ENCODE data around the gene SPR. TPM values are rescaled to one million over a fixed set of nuclear protein-coding genes. Genes with fewer than 3 reads are reported as not detected.
A peak's percentile ranks its signal among the peaks of the same experiment; 100 is the strongest.

SPR gene
- total and polyA plus RNA-seq, 9 of the 15 experiments (the other 6 are each of a cell fraction or from before 2014, with no cell fraction given) = 7.7 to 38.3 (median 26.3) TPM

DNA sequence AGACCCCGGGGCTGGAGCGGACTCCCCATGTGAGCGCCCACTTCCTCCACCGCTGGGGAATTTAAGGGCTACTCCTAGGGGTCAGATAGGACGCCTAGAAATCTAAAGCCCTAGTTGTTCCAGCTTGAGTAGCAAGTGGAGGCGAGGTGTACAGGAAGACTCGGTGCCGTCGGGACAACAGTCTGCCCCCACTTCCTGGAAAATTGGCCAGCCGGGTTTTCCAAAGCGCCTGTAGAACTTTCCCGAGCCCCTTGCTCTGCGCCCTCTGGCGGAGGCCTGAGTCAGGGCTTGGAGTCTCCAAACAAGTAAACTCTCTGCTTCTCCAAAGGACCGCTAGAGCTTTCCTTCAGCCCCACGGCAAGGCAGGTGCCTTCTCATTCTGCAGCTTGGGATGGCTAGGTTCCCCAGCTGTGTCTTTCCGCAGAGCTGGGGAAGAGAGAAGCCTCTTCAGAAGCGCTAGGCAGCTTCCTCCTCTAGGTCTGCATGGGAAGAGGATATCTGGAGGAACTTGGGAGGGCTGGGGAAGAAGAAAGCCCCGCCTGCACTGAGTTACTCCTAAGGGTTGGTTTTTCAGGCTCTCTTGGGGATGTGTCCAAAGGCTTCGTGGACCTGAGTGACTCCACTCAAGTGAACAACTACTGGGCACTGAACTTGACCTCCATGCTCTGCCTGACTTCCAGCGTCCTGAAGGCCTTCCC, 681 bp downstream of the SPR start (continued):
- TF ChIP-seq ZBTB5 (IDR thresholded peaks at IDR 0.05) (no peak), ZBTB26 (CRISPR knock-in tag; IDR thresholded peaks at IDR 0.05) (no peak), ZNF239 (CRISPR knock-in tag; IDR thresholded peaks at IDR 0.05) (no peak), ZNF3 (CRISPR knock-in tag; IDR thresholded peaks at IDR 0.05) (no peak), NR3C1 (CRISPR knock-in tag; IDR thresholded peaks at IDR 0.05) (no peak), ZNF280B (CRISPR knock-in tag; IDR thresholded peaks at IDR 0.05) (no peak), YBX1 (IDR thresholded peaks at IDR 0.05) (no peak), HDAC1 (IDR thresholded peaks at IDR 0.05) (no peak), JUND (IDR thresholded peaks at IDR 0.05; ENCODE audit: borderline replicate concordance, low read depth, low read length) (peak; percentile 37; the same call in 1 of the 2 replicates), JUND (tag; IDR thresholded peaks at IDR 0.05; ENCODE audit: borderline replicate concordance, low read depth, low read length) (no peak; the same call in 2 of the 3 replicates), TEAD1 (CRISPR knock-in tag; IDR thresholded peaks at IDR 0.05) (no peak), ZNF277 (CRISPR knock-in tag; IDR thresholded peaks at IDR 0.05; ENCODE audit: borderline replicate concordance) (no peak), SMAD3 (CRISPR knock-in tag; conservative IDR thresholded peaks at IDR 0.05) (no peak), CHD4 (IDR thresholded peaks at IDR 0.05; ENCODE audit: insufficient read depth, insufficient replicate concordance, low read depth, low read length, poor library complexity, severe bottlenecking) (no peak), CREM (IDR thresholded peaks at IDR 0.05; ENCODE audit: low read depth) (no peak), PML (IDR thresholded peaks at IDR 0.05; ENCODE audit: low read length) (peak; percentile 27; the same call in 1 of the 2 replicates), KDM4B (IDR thresholded peaks at IDR 0.05; ENCODE audit: borderline replicate concordance in 2 of 2, low read depth in 1 of 2) (no peak), OTX1 (CRISPR knock-in tag; IDR thresholded peaks at IDR 0.05) (no peak), PHF21A (IDR thresholded peaks at IDR 0.05; ENCODE audit: borderline replicate concordance, low read depth) (0 out of 2 replicates have a peak, but pooled peaks have one; percentile 45), ZFX (CRISPR knock-in tag; IDR thresholded peaks at IDR 0.05) (no peak; the same call in 1 of the 2 replicates)
- TF ChIP-seq, protein P1, sequence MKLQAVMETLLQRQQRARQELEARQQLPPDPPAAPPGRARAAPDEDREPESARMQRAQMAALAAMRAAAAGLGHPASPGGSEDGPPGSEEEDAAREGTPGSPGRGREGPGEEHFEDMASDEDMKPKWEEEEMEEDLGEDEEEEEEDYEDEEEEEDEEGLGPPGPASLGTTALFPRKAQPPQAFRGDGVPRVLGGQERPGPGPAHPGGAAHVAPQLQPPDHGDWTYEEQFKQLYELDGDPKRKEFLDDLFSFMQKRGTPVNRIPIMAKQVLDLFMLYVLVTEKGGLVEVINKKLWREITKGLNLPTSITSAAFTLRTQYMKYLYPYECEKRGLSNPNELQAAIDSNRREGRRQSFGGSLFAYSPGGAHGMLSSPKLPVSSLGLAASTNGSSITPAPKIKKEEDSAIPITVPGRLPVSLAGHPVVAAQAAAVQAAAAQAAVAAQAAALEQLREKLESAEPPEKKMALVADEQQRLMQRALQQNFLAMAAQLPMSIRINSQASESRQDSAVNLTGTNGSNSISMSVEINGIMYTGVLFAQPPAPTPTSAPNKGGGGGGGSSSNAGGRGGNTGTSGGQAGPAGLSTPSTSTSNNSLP (IDR thresholded peaks at IDR 0.05; ENCODE audit: borderline replicate concordance, low read depth, low read length) = no peak

Measured in K562 (cell line).